Stimulated activated CD4-positive, alpha-beta T cell treated with anti-CD3 and anti-CD28 coated beads, Interleukin-12 subunit alpha, Interleukin-12 subunit beta, amount 100 ng/mL, for 48 hours (primary cell): Measurements from ENCODE around the gene SMLR1.
"Not testable (repeated sequence)": the region's sequence is repeated elsewhere in the genome, so short reads cannot be mapped to it uniquely, and the experiment has no call there.

Source experiments
- DNase-seq, 3 donors: peaks; one replicate each; pipeline ENCODE4 v3.0.0-alpha.2; 2020; ENCODE audit warnings: low read depth in 2 of 3, low spot score in 1 of 3

SMLR1 gene

DNA sequence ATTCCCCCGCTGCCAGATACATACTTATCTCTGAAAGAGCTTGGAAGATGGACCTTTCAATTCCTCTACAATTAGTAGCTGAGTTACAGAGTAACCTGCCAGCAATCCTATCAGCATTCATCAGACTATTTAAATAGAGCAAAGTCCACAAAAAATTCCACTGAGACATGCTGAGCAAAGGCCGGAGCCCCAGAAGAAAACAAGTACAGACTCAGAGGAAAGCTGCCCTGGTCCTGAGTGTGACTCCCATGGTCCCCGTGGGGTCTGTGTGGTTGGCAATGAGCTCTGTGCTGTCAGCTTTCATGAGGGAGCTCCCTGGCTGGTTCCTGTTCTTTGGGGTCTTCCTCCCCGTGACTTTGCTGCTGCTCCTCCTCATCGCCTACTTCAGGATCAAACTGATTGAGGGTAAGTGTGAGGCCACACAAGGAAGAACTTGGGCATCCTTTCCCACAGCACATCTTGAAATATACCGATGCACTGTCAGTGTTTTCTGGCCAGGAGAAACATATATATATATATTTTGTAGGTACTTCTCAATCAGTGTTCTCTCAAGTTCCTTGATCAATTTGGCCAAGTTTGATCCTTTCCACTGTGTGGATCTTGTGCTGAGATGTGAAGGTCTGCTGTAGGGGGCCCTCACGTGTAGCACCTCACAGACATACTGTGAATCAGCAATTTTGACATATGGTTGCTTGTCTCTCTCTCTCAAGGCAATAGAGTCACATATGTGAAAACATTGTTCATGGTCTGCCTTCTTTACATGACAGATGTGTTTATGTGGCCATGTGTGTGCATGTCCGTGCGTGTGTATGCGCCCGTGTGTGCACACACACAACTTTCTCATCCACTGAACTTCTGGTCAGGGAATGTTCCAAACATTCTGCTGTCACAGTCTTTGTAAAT is at the start of gene SMLR1:
Gene SMLR1, plus strand, starts transcription at position 160 of the 903 bp plus-strand sequence. Its CDS starts 8 bp downstream, at position 168.
- DNase-seq, result no peak

DNA sequence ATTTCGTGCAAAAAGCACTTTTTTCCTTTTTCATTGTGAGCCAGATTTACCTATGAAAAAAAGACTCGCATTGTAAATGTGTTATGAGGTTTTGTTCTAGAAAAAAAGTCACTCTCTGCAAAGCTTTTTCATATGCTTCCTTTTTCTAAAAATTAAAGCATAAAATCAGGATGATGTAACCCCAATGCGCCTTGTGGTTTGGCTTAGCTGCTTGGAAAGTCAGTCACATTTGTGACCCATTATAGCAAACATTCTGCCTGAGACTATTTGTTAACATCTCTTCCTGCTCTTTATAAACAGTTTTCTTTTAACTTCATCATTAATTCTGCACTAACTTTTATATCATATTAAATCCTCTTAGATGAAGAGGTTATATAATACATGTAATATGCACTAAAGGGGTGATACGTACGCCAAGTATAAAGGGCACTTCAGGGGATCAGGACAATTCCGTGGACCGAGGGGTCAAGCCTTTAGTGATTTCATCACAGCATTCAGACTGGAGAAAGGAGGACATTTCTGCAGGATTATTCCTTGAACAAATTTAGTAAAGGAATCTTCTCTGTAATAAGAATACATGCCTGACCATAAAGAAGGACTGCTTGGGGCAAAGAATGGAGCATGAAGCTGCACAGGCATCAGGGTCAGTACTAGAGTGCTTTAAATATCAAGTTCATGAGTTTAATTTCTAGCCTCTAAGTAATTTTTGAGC is 48.1 kb upstream of the SMLR1 start:
- no peak for DNase-seq

DNA sequence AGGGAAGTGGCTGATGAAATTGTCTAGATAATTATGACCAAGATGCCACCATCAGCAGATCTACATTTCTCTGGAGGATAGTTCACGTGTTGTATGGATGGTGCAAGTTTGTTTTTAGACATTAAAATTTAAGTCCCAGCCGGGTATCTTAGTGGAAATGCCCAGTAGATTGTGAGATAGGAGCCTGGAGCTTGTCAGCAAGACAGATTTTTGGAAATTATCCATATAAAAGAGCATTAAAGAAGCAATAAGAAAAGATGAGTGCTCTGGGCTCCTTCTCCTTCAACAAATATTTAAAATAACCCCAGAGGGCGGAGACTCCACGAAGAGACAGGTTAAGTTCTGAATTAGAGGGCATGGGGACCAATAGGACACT is 47.6 kb upstream of the SMLR1 start:
- DNase-seq, result no peak

DNA sequence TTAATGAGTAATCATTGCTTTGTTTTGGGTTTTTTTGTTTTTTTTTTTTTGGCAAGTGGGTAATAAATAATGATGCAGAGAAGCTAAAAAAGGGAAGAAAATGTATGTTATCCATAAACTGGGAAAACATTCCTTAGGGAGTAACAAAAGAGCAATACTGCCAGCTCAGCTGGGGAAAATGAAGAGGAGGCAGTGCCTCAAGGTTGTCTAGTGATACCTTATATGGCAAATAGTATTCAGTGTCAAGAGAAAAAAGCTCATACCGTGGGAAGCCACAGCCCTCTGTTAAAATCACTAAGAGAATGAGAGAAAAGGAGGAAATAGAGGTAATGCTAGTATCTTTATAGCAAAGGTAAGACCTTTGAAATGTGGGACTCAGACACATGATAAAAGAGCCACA is 47.1 kb upstream of the SMLR1 start:
- no peak for DNase-seq

DNA sequence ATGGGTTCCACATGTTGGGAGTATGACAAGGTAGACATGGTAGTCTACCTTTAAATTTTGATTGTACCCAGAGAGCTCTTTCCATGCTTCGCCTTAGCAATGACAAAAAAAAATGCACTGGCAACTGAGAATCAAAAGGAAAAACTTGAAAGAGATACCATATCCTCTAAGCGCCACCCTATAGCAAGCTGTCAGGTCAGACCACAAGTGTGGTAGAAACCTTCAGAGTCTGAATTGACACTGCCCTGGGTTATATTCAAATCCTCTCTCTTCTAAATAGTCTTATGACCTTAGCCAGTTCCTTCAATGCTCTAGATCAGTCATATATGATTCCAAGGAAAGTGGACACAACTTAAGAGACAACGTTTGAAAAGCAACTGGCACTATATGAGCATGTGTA is 45.6 kb upstream of the SMLR1 start:
- DNase-seq, result no peak

DNA sequence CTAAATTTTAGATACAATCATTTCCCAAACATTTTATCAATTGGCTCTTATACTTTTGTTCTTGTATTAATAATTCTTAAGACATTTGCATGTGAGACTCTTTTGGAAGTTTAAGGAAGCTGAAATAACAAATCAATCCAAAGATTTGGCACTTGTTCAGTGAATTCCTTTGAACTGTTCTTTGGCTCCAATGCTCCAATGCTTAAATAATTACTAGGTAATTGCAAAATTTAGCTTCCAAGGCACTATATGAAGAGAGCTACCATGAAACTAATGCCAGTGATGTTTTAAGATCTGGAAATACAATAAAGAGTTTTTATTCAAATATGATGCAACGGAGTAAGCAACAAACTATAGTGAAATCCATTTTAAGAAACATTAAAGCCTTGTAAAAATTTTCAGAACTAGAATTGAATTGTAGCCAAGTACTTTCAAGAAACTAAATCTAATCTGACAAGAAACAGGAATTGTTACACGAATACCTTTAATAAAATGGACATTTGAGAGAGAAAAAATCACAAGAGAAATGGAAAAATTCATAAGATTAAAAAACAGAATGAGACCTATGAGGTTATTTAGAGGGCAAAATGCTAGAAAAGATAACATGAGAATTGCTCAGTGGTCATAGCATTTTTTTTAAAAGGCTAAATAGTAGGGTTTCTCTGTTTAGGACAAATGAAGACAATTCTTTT is 43.6 kb upstream of the SMLR1 start:
- DNase-seq, result no peak

DNA sequence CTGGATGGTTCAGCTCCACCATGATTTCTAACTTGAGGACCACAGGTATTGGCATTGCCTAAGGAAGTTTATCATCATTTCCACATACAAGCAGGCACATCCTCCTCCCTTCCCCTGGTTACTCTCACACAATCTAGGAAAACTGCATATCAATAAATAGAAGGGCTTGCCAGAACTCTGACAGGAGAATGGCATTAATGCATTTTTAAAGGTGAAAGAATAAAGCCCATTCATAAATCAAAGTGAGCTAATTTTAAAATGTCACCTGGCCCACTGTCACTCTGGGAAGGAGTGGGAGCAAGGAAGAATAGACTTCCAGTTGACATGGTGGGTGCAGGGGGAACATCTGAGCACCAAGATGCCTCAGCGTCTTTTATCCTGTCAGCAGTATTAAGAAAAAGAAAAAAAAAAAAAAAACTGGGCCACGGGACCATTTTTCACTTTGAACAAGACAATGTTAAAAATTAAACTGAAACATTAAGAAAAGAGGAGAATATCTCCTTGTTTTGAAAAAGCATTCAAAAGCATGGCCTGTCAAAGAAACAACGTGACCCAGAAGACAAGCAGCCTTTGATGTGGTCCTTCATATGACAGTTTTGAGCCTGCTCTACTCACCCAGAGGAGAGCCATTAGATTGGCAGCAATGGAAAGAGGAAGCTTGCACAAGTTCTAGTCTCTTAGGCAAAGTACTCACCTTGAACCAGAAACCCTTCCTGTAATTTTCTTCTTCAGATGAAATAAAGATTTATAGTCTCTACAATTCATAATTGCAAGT is 39.3 kb upstream of the SMLR1 start:
- no peak for DNase-seq

DNA sequence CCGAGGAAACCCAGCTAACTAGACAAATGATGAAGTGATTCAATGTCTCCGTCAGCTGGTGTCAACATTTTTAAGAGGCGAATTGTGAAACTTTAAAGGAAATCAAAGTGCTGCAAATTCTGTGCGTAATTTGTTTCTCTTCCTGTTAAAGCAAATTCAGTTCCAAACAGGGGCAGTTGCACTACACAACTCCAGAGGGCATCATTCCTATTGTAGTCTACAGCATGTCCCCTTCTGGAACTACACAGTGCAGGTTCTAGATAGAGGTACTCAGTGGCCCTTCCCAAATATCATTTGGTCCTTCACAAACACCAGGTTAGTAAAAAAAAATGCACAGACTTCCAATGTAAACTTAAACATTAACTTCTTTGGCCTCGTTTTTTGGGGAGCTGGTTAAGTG is 38.3 kb upstream of the SMLR1 start:
- no peak for DNase-seq

DNA sequence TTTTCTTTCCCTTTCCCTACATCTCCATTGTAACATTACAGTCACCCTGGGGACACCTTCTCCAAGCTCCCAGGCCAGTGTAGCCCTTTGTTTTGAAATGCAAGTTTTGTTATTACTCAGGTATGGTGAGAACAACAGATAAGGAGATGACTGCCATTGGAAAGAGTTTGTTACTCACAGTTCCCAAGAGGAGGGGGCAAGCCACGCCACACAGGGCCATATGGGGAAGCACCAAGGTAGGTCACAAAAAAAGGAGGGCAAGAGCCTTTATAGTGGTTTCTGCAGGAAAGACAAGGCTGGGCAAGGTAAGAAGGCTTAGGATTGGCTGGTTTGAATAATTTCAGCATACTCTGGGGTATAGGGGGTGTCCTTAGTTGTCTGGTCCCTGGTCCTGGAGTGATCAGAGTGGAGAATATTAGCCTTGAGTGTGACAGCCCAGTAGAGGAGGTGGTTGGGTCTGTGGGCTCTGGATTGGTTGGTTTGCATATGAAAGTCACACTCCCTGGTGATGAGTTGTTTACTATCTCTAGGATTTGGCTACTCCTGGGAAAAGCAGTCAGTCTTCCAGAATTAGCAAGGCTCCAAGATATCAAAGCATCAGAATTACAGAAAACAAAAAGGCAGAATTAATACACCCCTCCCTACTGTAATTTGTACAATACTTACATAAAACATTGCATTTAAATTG is 33.1 kb upstream of the SMLR1 start:
- peak in 1 of 3 donors; percentile 4 for DNase-seq

DNA sequence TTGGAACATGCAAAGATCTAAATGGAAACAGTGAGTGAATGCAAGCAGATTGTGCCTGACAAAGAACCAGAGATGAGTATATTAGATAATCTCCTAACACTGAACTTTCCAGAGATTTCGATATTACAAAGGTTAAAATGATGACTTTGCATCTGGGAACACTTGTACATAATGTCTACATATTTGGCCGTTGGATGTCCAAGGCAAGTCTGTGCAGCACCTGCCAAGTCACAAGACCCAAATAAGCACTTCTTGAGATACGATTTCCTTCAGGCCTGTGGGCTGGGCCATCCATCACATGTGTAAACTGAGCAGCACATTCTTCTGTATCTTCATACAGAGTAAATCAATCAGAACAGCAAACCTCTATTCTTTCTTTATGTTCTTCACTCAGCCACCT is 32.5 kb upstream of the SMLR1 start:
- no peak for DNase-seq

DNA sequence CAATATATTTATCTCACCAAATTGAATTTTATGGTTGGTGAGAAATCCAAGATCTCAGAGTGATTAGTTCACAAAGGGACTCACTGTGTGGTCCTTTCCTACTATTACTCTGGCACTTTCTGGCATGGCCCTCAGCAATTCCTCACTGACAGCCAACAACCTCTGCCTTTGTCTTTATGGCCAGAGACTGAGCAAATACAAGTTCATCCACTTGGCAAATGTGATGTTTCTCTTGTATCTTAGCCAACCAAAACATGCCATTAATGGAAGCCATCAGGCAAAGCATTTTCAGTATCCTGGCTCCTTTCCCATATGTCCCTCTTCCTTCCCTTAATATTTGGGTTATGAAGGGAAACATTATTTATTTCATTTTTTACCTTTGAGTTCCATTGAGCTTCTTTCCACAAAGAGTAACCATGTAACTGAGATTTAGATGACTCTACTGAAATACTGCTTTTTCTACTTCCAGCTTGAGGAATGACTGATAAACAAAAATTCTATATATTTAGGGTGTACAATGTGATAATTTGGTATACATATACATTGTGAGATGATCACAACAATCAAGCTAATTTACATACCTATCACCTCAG is 30.8 kb upstream of the SMLR1 start:
- no peak for DNase-seq

DNA sequence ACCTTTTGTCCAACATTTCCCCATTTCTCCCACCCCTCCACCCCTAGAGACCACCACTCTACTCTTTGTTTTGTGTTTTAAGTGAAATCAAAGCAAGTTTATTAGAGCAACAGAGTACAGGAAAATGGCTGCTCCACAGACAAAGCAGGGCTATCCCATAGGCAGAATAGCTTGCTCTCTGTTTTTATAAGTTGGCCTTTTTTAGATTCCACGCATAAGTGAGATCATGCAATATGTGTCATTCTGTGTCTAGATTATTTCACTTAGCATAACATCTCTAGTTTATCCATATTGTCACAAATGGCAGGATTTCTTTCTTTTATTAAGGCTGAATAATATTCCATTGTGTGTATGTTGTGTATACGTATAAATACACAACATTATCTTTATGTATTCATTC is 30.1 kb upstream of the SMLR1 start:
- no peak for DNase-seq

DNA sequence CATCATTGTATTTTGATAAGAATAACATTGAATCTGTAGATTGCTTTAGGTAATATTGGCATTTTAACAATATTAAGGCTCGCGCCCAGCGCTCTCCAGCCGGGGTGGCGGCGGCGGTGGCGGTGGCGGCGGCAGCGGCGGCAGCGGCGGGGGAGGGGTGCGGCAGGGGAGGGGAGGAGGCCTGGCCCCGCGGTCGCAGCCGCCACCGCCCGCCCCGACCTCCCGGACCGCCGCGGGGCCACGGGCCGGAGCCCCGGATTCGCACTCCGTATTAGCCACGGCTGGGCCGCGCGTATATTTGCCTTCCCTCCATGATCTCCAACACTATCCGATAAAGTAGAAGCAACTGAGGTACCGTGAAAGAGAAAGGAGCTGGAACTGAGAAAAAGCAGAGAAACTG is 25.8 kb upstream of the SMLR1 start:
- not testable (repeated sequence) for DNase-seq

DNA sequence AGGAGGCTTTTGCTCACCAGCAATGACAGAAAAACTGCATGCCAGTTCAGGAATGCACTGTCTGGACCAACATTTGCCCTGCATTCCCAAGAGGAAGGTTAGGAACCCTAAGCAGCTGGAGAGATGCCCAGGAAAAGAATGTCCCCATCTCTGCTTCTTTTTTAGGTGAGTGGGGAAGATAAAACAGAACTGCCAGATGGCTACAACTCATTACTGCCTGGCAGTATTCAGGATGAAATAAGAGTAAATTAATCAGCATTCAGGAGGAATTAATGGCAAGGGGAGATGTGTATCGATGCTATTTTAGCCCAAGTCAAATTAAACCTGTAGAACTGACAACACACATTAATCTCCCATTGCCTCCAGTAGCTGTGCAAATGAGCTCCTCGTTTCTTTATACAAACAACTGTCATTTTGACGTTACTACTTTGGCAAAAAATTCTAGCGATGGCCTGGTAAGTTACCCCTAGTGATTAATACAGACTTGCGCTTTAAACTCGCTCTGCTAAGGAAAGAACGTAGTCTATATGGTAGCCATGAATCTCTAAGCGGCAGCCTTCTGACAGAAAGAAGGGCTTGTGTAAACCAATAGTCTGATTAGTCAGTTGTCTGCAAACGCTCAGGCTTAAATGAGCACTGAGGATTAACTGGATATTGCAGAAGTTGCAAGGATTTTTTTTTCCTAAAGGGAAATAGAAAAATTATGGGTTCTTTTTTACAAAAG is 16.7 kb upstream of the SMLR1 start:
- DNase-seq, result no peak

DNA sequence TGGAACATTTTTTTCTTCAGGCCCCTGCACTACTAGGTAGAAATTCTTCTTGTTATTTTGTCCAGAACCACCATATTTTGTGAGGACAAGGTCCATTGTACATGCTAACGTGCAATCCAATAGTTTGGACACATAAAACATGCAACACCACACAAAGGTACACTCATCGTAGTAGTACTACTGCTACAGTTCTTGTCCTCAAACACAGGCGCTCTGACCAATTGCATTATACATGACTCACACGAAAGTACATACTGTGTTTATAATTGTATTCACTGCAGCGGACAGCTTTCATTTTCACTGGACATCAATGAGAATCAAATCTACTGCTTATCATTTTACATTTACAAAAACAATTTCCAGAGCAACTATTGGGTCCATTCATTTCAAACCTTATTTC is 15.3 kb upstream of the SMLR1 start:
- DNase-seq, result no peak

DNA sequence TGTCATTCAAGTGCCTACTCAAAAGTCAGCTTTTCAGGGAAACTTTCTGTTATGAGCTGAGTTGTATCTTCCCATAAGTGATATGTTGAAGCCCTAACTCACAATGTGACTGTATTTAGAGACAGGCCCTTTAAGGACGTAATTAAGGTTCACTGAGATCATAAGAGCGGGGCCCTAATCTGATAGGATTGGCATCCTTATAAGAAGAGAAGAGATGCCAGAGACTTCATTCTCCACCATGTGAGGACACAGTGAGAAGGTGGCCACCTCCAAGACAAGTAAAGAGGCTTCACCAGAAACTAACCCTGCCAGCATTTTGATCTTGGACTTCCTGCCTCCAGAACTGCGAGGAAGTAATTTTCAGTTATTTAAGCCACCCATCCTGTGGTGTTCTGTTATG is 12.7 kb upstream of the SMLR1 start:
- DNase-seq, result no peak

DNA sequence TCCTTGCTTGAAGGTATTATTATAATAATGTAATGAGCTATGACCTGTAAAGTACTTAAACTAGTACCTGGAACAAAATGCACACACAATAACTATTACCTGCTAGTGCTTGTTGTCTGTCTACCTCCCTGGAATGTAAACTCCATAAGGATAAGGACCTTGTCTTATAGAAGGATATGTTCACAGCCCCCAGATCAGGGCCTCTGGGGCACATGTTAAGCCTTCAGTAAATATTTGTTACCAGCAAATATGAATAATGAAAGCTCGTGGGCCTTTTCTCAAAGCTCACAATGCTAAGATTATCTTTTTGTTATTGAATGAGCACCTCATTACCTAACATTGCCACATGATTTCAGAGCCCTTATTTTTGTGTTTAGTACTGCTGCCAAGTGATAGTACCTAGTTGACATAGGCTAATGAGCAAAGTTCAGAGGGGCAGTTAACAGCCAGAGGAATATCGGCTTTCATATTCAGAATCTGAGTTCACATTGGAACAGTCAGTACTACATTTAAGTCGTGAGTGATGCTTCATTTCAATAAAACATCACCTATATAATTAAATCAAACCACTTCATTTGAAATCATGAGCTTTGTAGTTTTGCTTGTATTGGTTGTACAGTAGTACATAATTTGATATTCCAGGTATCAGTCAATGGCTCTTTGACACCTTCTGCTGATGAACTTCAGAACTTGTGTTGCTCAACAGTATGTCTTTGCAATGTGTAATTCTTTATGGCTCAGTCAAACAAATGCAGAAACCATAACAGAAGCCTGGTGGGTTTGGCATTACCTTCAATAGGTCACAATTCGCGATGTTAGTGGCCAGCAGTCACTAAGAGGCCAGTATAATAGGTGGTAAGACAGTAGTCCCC is 11.8 kb upstream of the SMLR1 start:
- no peak for DNase-seq

DNA sequence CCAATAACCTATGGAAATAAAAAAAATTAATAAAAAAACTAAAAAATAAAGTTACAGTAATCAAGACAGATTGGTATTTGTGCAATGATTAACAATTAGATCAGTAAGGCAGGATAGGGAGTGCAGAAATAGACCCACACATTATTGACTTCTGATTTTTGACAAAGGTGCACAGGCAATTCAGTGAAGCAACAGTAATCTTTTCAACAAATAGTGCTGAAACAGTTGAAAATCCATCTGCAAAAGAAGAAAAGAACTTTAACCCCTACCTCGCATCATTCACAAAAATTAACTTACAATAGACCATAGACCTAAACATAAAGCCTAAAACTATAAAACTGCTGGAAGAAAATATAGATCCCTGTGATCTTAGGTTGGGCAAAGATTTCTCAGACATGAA is 4.5 kb upstream of the SMLR1 start:
- no peak for DNase-seq
